ENCODE results near the gene RAB20. TPM values are rescaled to one million over a fixed set of nuclear protein-coding genes. Genes with fewer than 3 reads are reported as not detected.

The RAB20 gene
- total RNA-seq, 1 experiment from 2014 or later: 10.6 TPM

- no peaks in the 10 kb centered on the region for H3K9me3 ChIP-seq (ENCODE audit: control insufficient read depth in 1 of 2, insufficient read depth in 1 of 2, low read depth in 1 of 2, low read length in 2 of 2)
- ChIA-PET CTCF (no interaction called here), POLR2A (no interaction called here), RAD21 (ENCODE audit: low non-redundant PET in 1 of 2, low total read pairs in 2 of 2, uncharacterized antibody in 2 of 2, unreplicated experiment in 2 of 2) (no interaction called here)
- no peak overlapping the region for H2AFZ ChIP-seq (ENCODE audit: low read depth, low read length, poor library complexity, severe bottlenecking)
- no peaks in the 10 kb centered on the region for H4K20me1 ChIP-seq (ENCODE audit: insufficient read depth)
- H3K9ac ChIP-seq (ENCODE audit: low read length): no peak overlapping the region
- intact Hi-C loops (cut with micrococcal nuclease): no loop called here
- TF ChIP-seq EZH2 (IDR thresholded peaks at IDR 0.05) (no peak), RAD21 (IDR thresholded peaks at IDR 0.05; ENCODE audit: low read depth) (no peak), ZFX (IDR thresholded peaks at IDR 0.05) (no peak), POLR2AphosphoS5 (IDR thresholded peaks at IDR 0.05; ENCODE audit: low read depth, low read length) (no peak), SP1 (IDR thresholded peaks at IDR 0.05; ENCODE audit: low read depth) (no peak), CEBPB (IDR thresholded peaks at IDR 0.05; ENCODE audit: low read depth) (no peak), SIN3A (IDR thresholded peaks at IDR 0.05; ENCODE audit: low read depth) (no peak), CBX3 (IDR thresholded peaks at IDR 0.05; ENCODE audit: low read depth) (no peak), SRF (IDR thresholded peaks at IDR 0.05; ENCODE audit: low read depth) (no peak), FOSL1 (IDR thresholded peaks at IDR 0.05; ENCODE audit: low read depth) (no peak), JUND (IDR thresholded peaks at IDR 0.05) (no peak), EZH2phosphoT487 (IDR thresholded peaks at IDR 0.05; ENCODE audit: borderline replicate concordance) (no peak), ZBTB33 (IDR thresholded peaks at IDR 0.05; ENCODE audit: extremely low read depth, insufficient replicate concordance, low read length) (no peak), ATF3 (IDR thresholded peaks at IDR 0.05) (no peak), YY1 (IDR thresholded peaks at IDR 0.05; ENCODE audit: extremely low read depth, insufficient replicate concordance, low read depth, low read length) (no peak)
- BruUV-seq (replicated peaks): no TSS peak
- H3K36me3 ChIP-seq (ENCODE audit: control insufficient read depth in 1 of 2, insufficient read depth in 2 of 2, low read length in 2 of 2): no peaks in the 10 kb centered on the region
- H3K27ac ChIP-seq (ENCODE audit: low read depth, low read length): no peak overlapping the region
- H3K27me3 ChIP-seq (ENCODE audit: insufficient read depth, low read length): no peaks in the 10 kb centered on the region
- DNase-seq (ENCODE audit: low read depth, low spot score) (no peak), ATAC-seq (no peak)
- no peak overlapping the region for H3K4me2 ChIP-seq (ENCODE audit: low read length)
- H3K4me1 ChIP-seq (ENCODE audit: control insufficient read depth in 1 of 2, insufficient read depth in 2 of 2, low read length in 2 of 2): peaks cover 30 to 39% of the 10 kb centered on the region in 2 experiments
- H3K4me3 ChIP-seq (replicated peaks in 1 of 2; ENCODE audit: low read depth in 1 of 2, low read length in 2 of 2): no peak overlapping the region
- no peaks in the 10 kb centered on the region for H3K9me2 ChIP-seq (ENCODE audit: insufficient read depth)
- no peaks in the 10 kb centered on the region; the same call in 1 of the 2 replicates for H3K79me2 ChIP-seq (ENCODE audit: insufficient read depth, low read length)
Measured at GRCh38 chr13:110531100-110531499, 30.4 kb downstream of the RAB20 start.

All from HCT116 (cell line).